Stimulated activated CD4-positive, alpha-beta T cell treated with anti-CD3 and anti-CD28 coated beads, Interleukin-15, amount 100 ng/mL, for 24 hours (primary cell): ENCODE measurements around the gene CACNG6.
A peak's percentile ranks its signal among the peaks of the same experiment; 100 is the strongest.
"Not testable (repeated sequence)": the region's sequence is repeated elsewhere in the genome, so short reads cannot be mapped to it uniquely, and the experiment has no call there.

ENCODE experiments used
- DNase-seq: peaks from one replicate; pipeline ENCODE4 v3.0.0-alpha.2; 2020

CACNG6 gene, protein sequence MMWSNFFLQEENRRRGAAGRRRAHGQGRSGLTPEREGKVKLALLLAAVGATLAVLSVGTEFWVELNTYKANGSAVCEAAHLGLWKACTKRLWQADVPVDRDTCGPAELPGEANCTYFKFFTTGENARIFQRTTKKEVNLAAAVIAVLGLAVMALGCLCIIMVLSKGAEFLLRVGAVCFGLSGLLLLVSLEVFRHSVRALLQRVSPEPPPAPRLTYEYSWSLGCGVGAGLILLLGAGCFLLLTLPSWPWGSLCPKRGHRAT

DNA sequence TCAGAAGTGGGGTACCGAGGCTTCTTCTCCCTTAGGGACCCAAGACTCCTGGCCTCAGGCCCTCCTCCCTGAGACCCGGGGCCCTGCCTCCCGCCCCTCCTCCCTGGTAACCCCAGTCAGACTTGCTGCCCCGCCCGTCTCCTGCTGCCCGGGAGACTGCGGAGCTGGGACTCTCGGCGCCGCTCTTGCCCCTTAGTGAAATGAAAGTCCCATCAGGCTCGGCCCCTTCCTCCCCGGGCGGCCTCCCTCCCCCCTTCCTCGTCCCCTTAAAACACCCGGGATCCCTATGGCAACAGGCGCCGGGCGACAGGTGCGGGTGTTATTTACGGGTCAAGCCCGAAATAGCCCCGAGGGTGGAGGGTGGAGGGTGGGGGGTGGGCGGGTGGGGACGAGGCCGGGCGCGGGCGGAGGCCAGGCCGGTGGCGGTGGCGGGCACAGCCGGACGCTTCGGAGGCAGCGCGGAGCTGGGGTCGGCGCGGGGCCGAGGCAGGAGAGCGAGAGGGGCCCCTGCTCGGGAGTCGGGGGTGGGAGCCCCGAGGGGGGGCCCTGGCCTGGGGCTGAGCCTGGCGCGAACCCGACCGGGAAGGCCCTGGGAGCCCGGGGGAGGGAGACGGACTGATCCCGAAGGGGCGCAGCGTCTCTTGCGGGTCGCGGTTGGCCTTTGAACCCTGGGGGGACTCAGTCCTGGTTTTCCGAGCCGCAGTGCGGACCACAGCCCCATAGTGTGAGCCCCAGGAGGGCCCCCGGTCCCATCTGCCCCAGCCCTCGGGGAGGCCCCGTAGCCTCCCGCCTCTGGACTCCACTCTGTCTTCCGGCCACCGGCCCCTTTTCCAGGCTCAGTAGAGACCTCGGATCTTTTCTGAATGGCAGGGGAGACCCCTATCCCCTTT, at the start of gene CACNG6:
Gene CACNG6, plus strand, starts transcription at position 414 of the 890 bp plus-strand sequence. CDS start 1,241 bp downstream, outside the sequence.
- no peak for DNase-seq

DNA sequence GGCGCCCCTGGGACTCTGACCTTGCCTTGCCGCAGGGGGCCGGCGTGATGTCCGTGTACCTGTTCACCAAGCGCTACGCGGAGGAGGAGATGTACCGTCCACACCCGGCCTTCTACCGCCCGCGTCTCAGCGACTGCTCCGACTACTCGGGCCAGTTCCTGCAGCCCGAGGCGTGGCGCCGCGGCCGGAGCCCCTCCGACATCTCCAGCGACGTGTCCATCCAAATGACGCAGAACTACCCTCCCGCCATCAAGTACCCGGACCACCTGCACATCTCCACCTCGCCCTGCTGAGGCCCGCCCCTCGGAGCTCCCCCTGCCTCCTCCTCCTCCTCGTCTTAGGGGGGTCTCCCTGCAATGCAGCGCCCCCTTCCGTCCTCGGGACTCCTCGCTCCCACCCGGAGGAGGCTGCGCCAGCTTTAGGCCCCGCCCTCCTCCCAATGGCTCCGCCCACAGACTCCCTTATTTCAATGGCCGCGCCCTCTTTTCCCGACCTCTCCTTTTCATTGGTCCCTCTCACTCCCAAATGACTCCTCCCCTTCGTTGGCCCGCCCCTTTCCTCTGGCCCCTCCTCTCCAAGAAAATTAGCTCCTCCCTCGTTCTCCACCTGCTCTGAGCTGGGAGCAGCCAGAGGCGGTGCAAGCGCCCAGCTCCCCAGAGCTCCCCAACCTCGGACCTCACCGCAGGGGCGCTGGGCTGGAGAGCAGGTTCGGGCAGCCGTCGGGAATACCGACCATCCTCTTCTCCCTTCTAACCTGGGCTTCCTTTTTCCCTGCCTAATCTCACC, 49.2 kb upstream of the CACNG6 start:
- peak; percentile 25 for DNase-seq

DNA sequence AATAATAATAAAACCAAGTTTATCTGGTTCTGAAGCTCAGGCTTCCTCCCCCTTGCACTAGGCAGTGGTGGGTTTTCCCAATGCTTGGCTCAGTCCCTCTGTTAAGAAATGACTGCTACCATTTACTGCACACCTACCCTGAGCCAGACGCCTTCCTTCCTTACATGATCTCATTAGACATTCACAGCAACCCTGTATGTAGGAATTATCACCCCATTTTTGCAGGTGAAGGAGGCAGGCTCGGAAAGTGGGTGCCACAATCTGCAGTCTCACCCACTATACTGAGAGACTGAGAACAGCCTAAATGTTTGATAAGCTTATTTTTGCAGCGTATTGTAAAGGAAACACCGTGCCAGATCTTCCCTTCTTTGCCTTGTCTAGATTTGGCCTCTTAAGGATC, 47.0 kb upstream of the CACNG6 start:
- no peak for DNase-seq

DNA sequence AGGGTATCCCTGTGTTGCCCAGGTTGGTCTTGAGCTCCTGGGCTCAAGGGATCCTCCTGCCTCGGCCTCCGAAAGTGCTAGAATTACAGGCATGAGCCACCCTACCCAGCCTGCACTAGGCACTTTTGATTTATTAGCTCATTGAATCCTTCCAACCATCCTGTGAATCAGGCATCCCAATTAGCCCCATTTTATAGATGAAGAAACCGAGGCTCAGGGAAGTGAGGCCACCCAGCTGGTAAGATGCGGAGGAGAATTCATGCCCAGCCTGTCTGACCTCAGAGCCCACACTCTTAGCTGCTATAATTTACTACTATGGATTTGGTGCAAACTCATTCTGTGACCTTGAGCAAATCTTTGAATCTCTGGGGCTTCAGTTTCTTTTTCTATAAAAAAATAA, 46.5 kb upstream of the CACNG6 start:
- no peak for DNase-seq

DNA sequence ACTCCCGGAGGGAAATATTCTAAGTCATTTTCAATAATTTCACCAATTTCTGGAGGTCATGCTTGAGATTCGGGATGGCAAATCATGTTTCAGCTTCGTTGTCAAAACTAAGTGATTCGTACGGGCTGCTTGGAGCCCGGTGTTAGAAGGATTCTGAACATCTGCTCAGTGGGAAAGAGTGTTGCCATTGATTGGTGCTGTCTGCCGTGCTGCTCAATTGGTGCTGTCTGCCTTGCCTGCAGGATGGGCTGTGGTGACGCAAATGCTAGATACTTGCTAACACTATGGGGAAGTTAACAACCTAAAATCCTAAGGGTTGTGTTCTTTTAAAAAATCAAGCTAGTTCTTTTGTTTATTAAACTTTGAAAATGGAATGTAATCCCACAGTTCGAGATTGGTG, 46.0 kb upstream of the CACNG6 start:
- no peak for DNase-seq

DNA sequence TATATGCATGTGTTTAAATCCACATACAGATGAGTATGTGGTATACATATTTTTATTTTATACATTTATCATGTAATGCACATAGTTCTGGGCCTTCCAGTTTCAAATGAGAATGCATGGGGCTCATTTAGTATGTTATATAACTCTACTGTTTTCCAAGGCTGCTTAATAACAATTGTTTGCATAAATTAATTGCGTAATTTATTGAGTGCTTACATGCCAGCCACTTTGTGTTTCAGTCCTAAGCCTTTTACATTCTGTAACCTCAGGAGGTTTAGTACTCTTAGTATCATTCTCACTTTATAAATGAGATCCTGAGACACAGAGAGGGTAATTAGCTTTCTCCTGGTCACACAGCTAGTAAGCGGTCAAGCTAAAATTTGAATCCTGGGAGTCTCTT, 45.4 kb upstream of the CACNG6 start:
- no peak for DNase-seq

DNA sequence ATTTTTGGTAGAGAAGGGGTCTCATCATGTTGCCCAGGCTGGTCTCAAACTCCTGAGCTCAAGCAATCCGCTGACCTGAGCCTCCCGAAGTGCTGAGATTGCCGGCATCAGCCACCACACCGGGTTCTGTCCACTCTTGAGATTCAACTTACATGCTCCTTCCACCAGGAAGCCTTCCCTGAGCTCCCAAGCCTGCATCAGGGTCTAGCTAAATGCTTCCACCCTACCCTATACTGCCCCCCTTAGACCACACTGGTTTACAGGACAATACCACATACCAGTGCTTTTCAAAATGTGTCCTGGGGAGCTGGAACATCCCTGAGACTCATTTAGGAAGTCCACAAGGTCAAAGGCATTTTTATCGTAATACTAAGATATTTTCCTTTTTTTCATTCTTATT, 43.8 kb upstream of the CACNG6 start:
- DNase-seq = no peak

DNA sequence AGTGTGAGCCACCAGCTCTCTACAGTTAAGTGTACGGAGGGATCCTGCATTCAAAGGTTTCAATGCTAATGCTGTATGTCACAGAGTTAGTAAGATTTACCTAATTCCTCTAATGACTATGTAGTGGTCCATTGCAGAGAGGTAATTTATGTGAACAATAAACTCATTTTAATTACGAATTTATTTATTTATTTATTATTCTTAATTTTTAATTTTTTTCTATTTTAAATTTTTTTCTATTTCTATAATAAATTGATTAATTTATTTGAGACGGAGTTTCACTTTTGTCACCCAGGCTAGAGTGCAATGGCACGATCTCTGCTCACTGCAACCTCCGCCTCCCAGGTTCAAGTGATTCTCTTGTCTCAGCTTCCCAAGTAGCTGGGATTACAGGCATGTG, 42.8 kb upstream of the CACNG6 start:
- DNase-seq = not testable (repeated sequence)

DNA sequence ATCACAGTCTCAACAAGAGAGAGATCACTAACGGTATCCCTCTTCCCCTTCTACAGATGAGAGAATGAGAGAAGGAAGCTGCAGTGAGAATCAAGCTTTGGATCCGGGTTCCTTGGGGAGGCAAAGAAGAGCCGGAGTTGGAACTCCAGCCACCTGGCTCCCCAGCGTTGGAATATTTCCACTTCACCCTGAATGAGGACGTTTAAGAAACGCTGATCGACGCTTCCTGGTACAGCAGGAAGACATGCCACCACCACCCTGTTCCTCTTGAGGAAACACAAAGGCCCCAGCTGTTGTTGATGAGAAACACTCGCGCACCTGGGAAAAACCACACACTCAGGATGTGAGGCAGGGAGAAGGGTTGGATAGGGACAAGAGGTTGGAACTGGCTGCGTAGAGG, 40.0 kb upstream of the CACNG6 start:
- DNase-seq = no peak

DNA sequence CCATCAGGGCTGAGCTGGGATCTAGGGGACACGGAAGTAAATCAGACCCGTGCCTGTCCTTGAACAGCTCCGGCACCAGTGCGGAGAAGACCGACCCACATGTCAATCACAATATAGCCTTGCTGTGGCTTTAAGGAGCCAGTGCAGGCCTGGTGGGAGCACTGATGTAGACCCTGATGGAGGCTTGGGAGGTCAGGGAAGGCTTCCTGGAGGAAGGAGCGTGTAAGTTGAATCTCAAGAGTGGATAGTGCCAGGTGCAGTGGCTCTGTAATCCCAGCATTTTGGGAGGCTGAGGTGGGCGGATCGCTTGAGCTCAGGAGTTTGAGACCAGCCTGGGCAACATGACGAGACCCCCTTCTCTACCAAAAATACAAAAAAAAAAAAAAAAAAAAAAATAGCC, 39.5 kb upstream of the CACNG6 start:
- DNase-seq = no peak

DNA sequence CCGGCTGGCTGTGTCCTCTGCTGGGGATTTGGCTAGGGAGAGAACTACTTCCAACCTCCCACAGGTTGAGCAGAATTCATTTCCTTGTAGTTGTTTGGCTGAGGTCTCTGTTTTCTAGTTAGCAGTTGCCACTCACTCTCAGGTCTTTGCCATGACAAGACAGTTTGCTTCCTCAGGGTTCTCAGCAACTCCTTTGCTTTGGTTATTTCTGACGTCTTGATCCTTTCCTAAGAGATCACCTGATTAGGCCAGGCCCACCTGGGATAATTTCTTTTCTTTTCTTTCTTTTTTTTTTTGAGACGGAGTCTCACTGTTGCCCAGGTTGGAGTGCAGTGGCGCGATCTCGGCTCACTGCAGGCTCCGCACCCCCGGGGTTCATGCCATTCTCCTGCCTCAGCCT, 38.1 kb upstream of the CACNG6 start:
- DNase-seq = no peak

DNA sequence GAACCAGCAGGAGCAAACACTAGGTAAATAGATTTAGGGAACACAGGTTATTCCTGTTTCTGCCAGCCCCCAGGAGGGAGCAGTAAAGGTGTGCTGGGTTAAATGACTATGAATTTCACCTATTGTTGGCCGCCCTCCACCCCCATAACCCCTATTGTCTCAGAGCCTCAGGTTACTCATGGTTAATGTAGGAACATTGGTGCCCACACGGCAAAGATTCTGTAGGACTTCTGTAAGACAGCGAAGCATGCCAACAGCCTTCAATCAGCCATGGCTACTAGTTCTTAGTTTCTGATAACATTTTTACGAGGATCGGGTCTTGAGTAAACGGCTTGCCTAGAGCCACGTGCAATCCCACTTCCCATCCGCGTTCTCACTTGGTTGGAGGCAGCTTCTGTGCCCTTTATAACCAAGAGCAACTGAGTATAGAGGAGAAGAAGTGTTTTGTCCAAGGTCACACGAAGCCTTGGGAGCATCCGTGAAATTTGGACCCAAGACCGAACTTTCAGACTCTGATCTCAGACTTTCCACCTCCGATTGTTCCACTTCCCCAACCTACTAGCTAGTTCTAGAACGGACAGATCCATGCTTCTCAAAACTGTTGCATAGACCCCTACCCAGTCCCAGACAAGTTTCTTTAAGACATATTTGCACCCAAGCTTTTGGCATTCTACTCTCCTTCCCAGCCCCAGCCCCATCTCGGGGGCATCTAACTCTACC, 33.8 kb upstream of the CACNG6 start:
- no peak for DNase-seq

DNA sequence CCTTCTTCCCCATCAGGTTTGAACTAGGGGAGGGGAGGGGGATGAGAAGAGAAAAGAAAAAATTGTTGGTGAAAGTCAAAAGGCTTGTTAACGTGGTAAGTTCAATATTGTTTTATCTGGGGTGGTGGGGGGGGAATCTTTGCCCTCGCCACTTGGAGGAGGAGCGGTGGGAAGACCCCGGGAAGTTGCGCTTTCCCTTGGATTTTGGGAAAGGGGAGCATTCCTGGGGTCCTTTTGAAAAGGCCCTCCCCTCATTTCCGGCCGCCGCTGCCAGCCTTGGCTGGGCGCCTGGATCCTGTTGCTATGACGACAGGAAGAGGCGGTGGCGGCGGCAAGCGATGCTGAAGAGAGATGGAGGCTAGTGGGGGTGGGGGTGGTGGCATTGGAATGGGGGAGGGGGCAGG, 33.3 kb upstream of the CACNG6 start:
- no peak for DNase-seq

DNA sequence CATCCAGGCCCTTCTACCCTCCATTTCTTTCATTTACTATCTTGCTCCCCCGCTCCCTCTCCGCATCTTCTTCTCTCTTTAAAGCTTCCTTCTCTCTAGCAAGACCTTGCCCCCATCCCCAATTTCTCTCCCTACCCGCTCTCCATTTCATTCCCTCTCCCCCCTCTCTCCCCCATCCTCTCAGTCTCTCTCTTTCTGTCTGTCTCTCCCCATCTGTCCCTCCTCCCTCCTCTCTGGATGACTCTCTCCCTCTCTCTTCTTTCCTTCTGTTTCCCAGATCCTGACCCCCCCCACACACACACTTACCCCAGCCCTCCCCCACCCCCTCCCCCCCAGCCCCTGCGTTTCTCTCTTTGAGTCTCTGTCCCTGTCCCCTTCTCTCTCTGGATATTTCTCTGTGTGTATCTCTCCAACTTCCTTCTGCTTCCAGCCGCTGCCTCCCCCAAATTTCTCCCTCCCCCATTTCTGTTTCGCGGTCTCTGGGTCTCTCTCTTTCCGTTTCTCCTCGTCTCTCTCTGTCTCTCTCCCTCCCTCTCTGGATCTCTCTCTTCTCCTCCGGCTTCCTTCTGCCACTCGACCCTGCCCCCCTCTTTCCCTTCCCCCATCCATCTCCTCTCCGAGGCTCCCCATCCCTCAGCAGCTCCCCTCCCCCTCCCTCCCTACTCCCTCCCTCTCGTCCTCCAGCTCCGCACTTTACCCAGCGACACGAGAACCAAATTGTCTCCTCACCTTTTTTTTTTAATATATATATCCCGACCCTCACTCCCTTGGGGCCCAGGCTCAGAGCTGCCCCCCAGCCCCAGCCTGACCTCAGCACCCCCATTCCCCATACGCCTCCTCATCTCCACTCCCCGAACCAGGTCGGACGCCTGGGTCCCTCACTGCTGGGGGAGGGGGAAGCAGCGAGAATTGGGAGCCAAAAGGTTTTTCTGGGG, 32.3 kb upstream of the CACNG6 start:
- no peak for DNase-seq

DNA sequence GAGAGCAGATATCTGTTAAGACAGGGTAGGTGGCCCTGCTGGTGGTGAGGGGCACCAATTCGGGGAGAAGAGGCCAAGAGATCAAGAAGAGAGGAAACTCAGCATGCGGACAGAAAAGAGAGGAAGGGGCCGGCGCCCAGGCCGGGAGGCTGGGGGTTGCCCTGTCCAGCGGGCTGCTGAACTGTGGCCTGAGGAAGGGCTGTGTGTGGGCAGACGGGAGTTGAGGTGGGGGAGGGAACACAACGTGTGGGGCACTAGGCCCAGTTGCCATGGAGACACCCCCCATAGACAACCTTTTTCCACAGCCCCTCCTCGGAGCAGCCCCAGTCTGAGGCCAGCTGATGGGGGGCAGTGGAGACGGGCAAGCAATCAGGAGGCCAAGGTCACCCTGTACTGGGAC, 31.2 kb upstream of the CACNG6 start:
- no peak for DNase-seq

DNA sequence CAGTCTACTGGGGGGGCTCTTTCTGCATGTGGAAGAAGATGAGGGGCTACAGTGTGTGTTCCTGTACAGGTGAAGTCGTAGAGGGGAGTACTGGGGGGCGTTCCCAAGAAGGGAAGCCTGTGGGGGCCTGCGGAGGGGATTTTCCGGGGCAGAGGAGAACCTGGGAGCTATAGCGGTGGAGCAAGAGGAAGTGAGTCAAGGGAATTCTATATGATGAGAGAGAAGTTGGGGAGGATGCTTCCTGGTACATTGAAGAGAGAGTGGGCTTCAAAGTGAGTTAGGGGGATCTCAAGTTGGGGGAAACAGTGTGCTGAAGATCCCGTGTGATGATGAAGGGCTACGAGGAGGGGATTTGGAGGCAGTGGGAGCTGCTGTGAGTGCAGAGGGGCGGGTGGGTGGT, 30.6 kb upstream of the CACNG6 start:
- no peak for DNase-seq

DNA sequence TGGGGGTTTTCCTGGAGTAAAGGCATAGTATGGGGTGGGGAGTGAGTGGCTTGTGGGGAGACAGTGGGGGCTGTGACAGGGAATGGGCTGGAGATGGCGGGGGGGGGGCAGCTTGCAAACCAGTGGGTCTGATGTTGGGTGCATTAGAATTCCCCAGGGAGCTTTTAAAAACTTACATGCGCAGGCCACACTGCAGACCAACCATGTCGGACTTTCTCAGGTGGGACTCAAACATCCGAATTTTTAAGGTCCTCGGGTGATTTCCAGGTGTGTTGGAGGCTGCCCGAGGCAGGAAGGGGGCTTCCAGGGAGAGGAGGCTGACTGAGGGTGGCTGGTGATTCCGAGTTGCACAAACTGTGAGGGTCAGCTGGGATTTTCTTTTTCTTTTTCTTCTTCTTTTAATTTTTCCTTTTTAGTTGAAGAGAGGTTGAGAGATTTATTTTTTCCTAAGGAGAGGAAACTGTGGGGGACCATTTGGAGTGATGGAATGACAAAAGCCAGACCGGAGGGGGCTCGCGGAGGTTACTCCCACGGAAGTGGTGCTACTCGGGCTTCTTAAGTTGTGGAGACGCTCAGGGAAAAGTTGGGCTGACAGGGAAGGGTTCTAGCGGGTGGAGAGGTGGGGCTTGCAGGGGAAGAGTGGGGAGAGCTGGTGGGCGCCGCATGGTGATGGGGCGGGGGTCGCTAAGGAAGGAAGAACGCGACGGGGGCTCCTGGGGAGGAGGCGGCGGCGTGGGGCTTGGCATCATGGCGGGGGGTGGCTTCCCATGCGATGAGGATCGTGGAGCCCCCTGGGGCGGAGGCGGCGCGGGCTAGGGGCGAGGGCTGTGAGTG, 29.7 kb upstream of the CACNG6 start:
- DNase-seq = no peak

DNA sequence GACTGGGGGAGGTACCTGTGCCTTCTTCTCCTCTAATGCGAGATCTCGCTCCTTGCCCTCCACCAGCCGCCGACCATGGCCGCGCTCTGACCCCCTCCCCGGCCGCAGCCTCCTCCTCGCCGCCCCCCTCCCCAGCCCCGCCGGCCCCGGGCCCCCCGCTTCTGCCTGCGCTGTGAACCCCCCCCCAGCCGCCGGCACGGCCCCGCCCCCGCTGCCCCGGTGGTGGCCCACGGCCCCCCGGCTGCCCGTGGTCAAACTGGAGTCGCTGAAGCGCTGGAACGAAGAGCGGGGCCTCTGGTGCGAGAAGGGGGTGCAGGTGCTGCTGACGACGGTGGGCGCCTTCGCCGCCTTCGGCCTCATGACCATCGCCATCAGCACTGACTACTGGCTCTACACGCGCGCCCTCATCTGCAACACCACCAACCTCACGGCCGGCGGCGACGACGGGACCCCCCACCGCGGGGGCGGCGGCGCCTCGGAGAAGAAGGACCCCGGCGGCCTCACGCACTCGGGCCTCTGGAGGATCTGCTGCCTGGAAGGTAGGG, 28.5 kb upstream of the CACNG6 start, which contains the start of gene CACNG8:
Gene CACNG8, plus strand, starts transcription at position 51 of the 545 bp plus-strand sequence.
- DNase-seq = no peak

DNA sequence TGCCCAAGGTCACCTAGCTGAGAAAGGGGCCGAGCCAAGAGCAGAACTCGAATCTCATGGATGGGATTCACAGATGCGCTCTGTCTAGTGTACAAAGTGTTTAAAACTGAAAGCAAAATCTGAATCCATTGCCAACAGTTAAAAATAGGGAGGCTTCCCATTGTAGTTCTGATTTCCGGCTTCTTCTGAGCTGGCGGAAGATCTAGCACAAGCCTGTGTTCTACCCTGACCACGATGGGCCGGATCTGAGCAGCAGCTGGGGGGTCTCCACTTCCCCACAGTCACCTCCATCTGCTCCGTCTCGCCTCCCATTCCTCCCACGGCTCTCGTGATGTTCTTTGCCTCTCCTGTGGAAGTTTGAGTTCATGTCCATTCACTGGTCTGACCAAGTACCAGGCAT, 26.3 kb upstream of the CACNG6 start:
- no peak for DNase-seq

DNA sequence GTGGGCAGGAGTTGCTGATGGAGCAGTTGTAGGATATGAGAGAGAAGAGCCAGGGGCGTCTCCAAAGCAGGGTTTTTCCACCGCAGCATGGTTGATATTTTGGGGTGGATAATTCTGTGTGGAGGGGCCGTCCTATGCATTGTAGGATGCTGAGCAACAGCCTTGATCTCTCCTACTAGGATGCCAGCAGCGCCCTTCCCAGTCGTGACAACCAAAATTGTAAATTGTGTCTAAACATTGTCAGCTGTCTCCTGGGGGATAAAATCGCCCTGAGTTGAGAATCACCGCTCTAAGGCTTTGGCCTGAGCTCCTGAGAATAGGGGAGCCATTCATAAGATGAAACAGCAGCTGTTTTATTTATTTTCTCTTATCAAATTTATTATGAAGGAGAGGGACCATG, 24.5 kb upstream of the CACNG6 start:
- DNase-seq = no peak
